ENCODE results near the gene MBD2. TPM values are rescaled to one million over a fixed set of nuclear protein-coding genes. Genes with fewer than 3 reads are reported as not detected.
"Not testable (repeated sequence)": the region's sequence is repeated elsewhere in the genome, so short reads cannot be mapped to it uniquely, and the experiment has no call there.

MBD2 gene
- total RNA-seq, 1 donor from 2014 or later: 27.7 TPM

GRCh38 chr18:54263904-54264336, 39.5 kb upstream of the MBD2 start:
- no peaks in the 10 kb centered on the region for H3K4me1 Mint-ChIP-seq (ENCODE audit: unreplicated experiment)
- no peak for DNase-seq (ENCODE audit: low spot score)
- no peak overlapping the region for H3K4me3 Mint-ChIP-seq (ENCODE audit: unreplicated experiment)
- H3K9me3 Mint-ChIP-seq (ENCODE audit: unreplicated experiment): no peaks in the 10 kb centered on the region
- H3K27me3 Mint-ChIP-seq (ENCODE audit: unreplicated experiment): peaks cover 2% of the 10 kb centered on the region
- TF ChIP-seq, protein P1, sequence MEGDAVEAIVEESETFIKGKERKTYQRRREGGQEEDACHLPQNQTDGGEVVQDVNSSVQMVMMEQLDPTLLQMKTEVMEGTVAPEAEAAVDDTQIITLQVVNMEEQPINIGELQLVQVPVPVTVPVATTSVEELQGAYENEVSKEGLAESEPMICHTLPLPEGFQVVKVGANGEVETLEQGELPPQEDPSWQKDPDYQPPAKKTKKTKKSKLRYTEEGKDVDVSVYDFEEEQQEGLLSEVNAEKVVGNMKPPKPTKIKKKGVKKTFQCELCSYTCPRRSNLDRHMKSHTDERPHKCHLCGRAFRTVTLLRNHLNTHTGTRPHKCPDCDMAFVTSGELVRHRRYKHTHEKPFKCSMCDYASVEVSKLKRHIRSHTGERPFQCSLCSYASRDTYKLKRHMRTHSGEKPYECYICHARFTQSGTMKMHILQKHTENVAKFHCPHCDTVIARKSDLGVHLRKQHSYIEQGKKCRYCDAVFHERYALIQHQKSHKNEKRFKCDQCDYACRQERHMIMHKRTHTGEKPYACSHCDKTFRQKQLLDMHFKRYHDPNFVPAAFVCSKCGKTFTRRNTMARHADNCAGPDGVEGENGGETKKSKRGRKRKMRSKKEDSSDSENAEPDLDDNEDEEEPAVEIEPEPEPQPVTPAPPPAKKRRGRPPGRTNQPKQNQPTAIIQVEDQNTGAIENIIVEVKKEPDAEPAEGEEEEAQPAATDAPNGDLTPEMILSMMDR (IDR thresholded peaks at IDR 0.05; ENCODE audit: unreplicated experiment): no peak
- H3K36me3 Mint-ChIP-seq (ENCODE audit: low read depth, unreplicated experiment): no peaks in the 10 kb centered on the region
- H3K27ac Mint-ChIP-seq (ENCODE audit: unreplicated experiment): no peak overlapping the region

GRCh38 chr18:54261894-54262293, 37.4 kb upstream of the MBD2 start:
- Mint-ChIP-seq H3K27me3 (ENCODE audit: unreplicated experiment) (no peaks in the 10 kb centered on the region), H3K4me1 (ENCODE audit: unreplicated experiment) (no peaks in the 10 kb centered on the region), H3K36me3 (ENCODE audit: low read depth, unreplicated experiment) (no peaks in the 10 kb centered on the region), H3K9me3 (ENCODE audit: unreplicated experiment) (no peaks in the 10 kb centered on the region), H3K4me3 (ENCODE audit: unreplicated experiment) (no peak overlapping the region), H3K27ac (ENCODE audit: unreplicated experiment) (no peak overlapping the region)
- TF ChIP-seq, protein P1 (IDR thresholded peaks at IDR 0.05; ENCODE audit: unreplicated experiment): no peak
- DNase-seq (ENCODE audit: low spot score): no peak

GRCh38 chr18:54260396-54261072, 36.1 kb upstream of the MBD2 start:
- Mint-ChIP-seq H3K27me3 (ENCODE audit: unreplicated experiment) (no peaks in the 10 kb centered on the region), H3K36me3 (ENCODE audit: low read depth, unreplicated experiment) (no peaks in the 10 kb centered on the region), H3K4me1 (ENCODE audit: unreplicated experiment) (no peaks in the 10 kb centered on the region), H3K4me3 (ENCODE audit: unreplicated experiment) (no peak overlapping the region), H3K27ac (ENCODE audit: unreplicated experiment) (no peak overlapping the region), H3K9me3 (ENCODE audit: unreplicated experiment) (no peaks in the 10 kb centered on the region)
- DNase-seq (ENCODE audit: low spot score): no peak
- TF ChIP-seq, protein P1 (IDR thresholded peaks at IDR 0.05; ENCODE audit: unreplicated experiment): no peak

DNA sequence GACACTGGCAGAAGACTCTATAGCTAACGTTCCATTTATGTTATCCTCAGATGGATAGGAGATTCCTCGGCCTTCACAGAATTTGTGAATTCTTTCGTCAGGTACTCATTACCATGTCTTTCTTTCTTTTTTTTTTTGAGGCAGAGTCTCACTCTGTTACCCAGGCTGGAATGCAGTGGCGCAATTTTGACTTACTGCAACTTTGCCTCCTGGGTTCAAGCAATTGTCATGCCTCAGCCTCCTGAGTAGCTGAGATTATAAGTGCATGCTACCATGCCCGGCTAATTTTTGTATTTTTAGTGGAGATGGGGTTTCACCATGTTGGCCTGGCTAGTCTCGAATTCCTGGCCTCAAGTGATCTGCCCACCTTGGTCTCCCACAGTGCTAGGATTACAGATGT, 33.3 kb upstream of the MBD2 start:
- not testable (repeated sequence) for DNase-seq (ENCODE audit: low spot score); H3K4me3 Mint-ChIP-seq (ENCODE audit: unreplicated experiment); H3K27ac Mint-ChIP-seq (ENCODE audit: unreplicated experiment); H3K27me3 Mint-ChIP-seq (ENCODE audit: unreplicated experiment); H3K4me1 Mint-ChIP-seq (ENCODE audit: unreplicated experiment); H3K36me3 Mint-ChIP-seq (ENCODE audit: low read depth, unreplicated experiment); H3K9me3 Mint-ChIP-seq (ENCODE audit: unreplicated experiment)

DNA sequence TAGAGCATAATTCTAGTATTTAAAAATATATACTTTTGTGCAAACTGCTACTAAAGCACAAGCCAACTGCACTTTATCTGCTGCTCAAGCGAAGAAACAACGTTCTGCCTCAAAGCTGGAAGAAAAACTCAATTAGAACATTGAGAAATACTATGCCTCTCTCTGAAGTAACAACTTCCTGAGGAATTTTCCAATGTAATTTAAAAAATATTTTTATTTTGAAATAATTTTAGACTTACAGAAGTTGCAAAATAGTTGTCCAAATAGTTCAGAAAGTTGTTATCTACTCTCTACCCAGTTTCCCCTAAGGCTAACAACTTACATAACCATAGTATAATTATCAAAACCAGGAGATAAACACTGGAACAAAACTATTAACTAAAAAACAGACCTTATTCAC, 32.5 kb upstream of the MBD2 start:
- no peak for DNase-seq (ENCODE audit: low spot score)
- TF ChIP-seq, protein P1 (IDR thresholded peaks at IDR 0.05; ENCODE audit: unreplicated experiment): no peak
- no peak overlapping the region for H3K27ac Mint-ChIP-seq (ENCODE audit: unreplicated experiment)
- no peaks in the 10 kb centered on the region for H3K9me3 Mint-ChIP-seq (ENCODE audit: unreplicated experiment)
- H3K27me3 Mint-ChIP-seq (ENCODE audit: unreplicated experiment): no peaks in the 10 kb centered on the region
- H3K4me3 Mint-ChIP-seq (ENCODE audit: unreplicated experiment): no peak overlapping the region
- H3K36me3 Mint-ChIP-seq (ENCODE audit: low read depth, unreplicated experiment): no peaks in the 10 kb centered on the region
- H3K4me1 Mint-ChIP-seq (ENCODE audit: unreplicated experiment): peaks cover 6% of the 10 kb centered on the region
